Mesothelial cell of epicardium (in vitro differentiated cells): Measurements from ENCODE around the gene RFX3. TPM values are rescaled to one million over a fixed set of nuclear protein-coding genes. Genes with fewer than 3 reads are reported as not detected.
A peak's percentile ranks its signal among the peaks of the same experiment; 100 is the strongest.

Source experiments
- DNase-seq, 2 experiments: peaks; one replicate each; pipeline ENCODE4 v3.0.0; 2021; ENCODE audit warnings: low spot score in 2 of 2; ENCODE audit not compliant: unreplicated experiment in 2 of 2
- H3K27ac Mint-ChIP-seq: 2 replicates; pipeline ENCODE4 v1.8.0; 2021; ENCODE audit warnings: mixed read lengths
- H3K27me3 Mint-ChIP-seq: 2 replicates; pipeline ENCODE4 v1.8.0; 2021; ENCODE audit warnings: low read depth, mixed read lengths
- H3K36me3 Mint-ChIP-seq: 2 replicates; pipeline ENCODE4 v1.8.0; 2021; ENCODE audit warnings: mixed read lengths
- H3K4me1 Mint-ChIP-seq: 2 replicates; pipeline ENCODE4 v1.8.0; 2021; ENCODE audit warnings: mixed read lengths
- H3K4me3 Mint-ChIP-seq: 2 replicates; pipeline ENCODE4 v1.8.0; 2021; ENCODE audit warnings: mild to moderate bottlenecking, moderate library complexity, mixed read lengths
- H3K9me3 Mint-ChIP-seq: 2 replicates; pipeline ENCODE4 v1.8.0; 2021; ENCODE audit warnings: mixed read lengths
- total RNA-seq: library from RNA; stranded (reverse); gene quantifications from 3 replicates; pipeline ENCODE4 v1.2.1, GENCODE V29; 2021
- TF ChIP-seq, protein P1 (sequence below): fragments of 200-600 bp; sonication (generic); IDR thresholded peaks from one replicate; pipeline ENCODE4 v1.5.0; 2021; ENCODE audit warnings: antibody characterized with exemption; ENCODE audit not compliant: unreplicated experiment

The RFX3 gene
- total RNA-seq, 1 donor from 2014 or later: 42.5 TPM

DNA sequence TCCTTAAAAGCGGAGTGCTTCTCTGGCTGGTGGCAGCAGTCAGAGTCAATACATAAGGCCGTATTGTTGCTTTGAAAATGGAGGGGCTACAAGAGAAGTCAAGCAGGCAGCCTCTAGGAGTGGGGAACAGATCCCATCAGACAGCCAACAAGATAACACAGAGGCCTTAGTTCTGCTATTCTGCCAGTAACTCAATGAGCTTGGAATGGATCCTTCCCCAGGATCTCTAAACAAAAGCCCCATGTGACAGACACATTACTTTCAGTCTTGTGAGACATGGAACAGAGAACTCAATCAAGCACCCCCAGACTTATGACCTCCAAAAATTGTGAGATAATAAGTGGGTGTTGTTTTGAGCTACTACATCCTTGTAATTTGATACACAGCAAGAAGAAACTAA is 158.6 kb downstream of the RFX3 start:
- H3K4me1 Mint-ChIP-seq: peaks cover 40% of the 10 kb centered on the region
- no peaks in the 10 kb centered on the region for H3K9me3 Mint-ChIP-seq
- DNase-seq: no peak
- H3K27ac Mint-ChIP-seq: peak overlapping the region; percentile 88
- TF ChIP-seq, protein P1, sequence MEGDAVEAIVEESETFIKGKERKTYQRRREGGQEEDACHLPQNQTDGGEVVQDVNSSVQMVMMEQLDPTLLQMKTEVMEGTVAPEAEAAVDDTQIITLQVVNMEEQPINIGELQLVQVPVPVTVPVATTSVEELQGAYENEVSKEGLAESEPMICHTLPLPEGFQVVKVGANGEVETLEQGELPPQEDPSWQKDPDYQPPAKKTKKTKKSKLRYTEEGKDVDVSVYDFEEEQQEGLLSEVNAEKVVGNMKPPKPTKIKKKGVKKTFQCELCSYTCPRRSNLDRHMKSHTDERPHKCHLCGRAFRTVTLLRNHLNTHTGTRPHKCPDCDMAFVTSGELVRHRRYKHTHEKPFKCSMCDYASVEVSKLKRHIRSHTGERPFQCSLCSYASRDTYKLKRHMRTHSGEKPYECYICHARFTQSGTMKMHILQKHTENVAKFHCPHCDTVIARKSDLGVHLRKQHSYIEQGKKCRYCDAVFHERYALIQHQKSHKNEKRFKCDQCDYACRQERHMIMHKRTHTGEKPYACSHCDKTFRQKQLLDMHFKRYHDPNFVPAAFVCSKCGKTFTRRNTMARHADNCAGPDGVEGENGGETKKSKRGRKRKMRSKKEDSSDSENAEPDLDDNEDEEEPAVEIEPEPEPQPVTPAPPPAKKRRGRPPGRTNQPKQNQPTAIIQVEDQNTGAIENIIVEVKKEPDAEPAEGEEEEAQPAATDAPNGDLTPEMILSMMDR: no peak
- H3K36me3 Mint-ChIP-seq: no peaks in the 10 kb centered on the region
- H3K27me3 Mint-ChIP-seq: no peaks in the 10 kb centered on the region
- no peak overlapping the region for H3K4me3 Mint-ChIP-seq

- H3K9me3 Mint-ChIP-seq: peaks cover 4% of the 10 kb centered on the region
- peaks cover 3% of the 10 kb centered on the region for H3K36me3 Mint-ChIP-seq
- no peak for DNase-seq
- no peaks in the 10 kb centered on the region for H3K27me3 Mint-ChIP-seq
- peaks cover 26% of the 10 kb centered on the region for H3K4me1 Mint-ChIP-seq
- no peak overlapping the region for H3K4me3 Mint-ChIP-seq
- TF ChIP-seq, protein P1: no peak
- H3K27ac Mint-ChIP-seq: peak overlapping the region; percentile 88
Observed at GRCh38 chr9:3361689-3362392, 164.0 kb downstream of the RFX3 start.

GRCh38 chr9:3361116-3361515 is 164.7 kb downstream of the RFX3 start:
- peak overlapping the region; percentile 9 for H3K27ac Mint-ChIP-seq
- H3K4me3 Mint-ChIP-seq: no peak overlapping the region
- peaks cover 3% of the 10 kb centered on the region for H3K36me3 Mint-ChIP-seq
- peaks cover 22% of the 10 kb centered on the region for H3K4me1 Mint-ChIP-seq
- H3K9me3 Mint-ChIP-seq: peaks cover 4% of the 10 kb centered on the region
- no peak for DNase-seq
- TF ChIP-seq, protein P1: no peak
- no peaks in the 10 kb centered on the region for H3K27me3 Mint-ChIP-seq

GRCh38 chr9:3360245-3360644 is 165.6 kb downstream of the RFX3 start:
- TF ChIP-seq, protein P1: no peak
- Mint-ChIP-seq H3K36me3 (peaks cover 3% of the 10 kb centered on the region), H3K27ac (no peak overlapping the region), H3K9me3 (peaks cover 4% of the 10 kb centered on the region), H3K4me3 (no peak overlapping the region), H3K4me1 (peaks cover 22% of the 10 kb centered on the region), H3K27me3 (no peaks in the 10 kb centered on the region)
- DNase-seq: no peak

DNA sequence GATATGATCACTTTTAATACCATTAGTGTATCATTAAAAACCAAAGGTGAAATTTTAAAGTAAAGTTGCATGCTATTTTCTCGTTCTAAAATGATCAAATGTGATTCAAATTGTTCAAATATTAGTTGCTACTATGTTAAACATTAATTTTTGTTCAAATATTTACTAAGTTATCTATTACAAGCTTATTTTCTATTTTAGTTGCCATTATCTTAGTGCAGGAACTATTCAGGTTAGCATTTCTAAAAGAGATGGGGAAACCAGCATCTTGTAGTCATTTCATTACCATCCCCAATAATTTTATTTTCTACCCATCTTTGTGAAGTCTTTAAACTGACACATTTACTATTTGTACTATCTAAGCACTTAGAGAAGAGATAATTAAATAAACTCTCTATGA is 166.0 kb downstream of the RFX3 start:
- H3K9me3 Mint-ChIP-seq: peaks cover 4% of the 10 kb centered on the region
- H3K27ac Mint-ChIP-seq: no peak overlapping the region
- DNase-seq: no peak
- H3K4me1 Mint-ChIP-seq: peaks cover 22% of the 10 kb centered on the region
- no peaks in the 10 kb centered on the region for H3K27me3 Mint-ChIP-seq
- H3K36me3 Mint-ChIP-seq: peaks cover 3% of the 10 kb centered on the region
- H3K4me3 Mint-ChIP-seq: no peak overlapping the region
- TF ChIP-seq, protein P1: no peak
